ENCODE data around the gene DGAT2.

Gene DGAT2

DNA sequence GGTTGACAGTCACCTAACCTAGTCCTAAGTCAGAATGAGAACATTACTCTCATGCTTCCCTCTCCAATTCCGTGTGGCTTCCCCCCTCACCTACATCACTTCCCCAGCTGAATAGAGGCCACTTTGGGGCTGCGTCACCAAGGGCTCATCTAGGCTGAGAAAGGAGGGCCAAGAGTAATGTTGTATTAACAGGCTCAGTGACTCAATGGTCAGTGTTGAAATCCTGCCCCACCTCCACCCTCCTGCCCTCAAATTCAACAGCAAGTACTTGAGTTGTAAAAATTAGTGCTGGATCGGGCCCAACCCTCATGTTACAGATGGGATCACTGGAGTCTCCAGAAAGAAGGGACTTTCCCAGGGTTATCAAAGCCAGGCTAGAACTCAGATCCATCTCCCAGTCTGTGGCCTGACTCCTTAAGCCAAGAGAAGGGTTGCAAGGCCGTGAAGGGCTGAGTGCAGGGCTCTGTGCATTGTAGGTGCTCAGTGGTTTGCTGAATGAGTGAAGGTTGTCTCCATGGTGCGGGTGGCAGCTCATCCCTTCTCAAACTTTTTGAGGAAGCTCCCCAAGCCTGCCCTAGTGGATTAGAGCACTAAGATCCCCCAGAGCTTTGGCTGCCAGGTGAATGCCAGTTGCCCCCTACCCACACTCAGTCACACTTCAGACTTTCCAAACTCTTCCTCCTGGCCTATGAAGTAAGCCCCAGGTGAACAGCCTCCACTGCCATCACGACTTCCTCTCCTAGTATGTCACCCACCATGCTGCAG is 3.2 kb downstream of the DGAT2 start:
- DNase-seq (ENCODE audit: low read depth in 1 of 2, low spot score in 1 of 2), result peak; percentile 67 to 94
- H3K4me3 ChIP-seq (replicated peaks; ENCODE audit: insufficient read depth, low read length), result no peak overlapping the region
- TF ChIP-seq POLR2AphosphoS5 (IDR thresholded peaks at IDR 0.05; ENCODE audit: low read depth) (no peak), GABPA (IDR thresholded peaks at IDR 0.05; ENCODE audit: low read depth) (no peak), SPI1 (IDR thresholded peaks at IDR 0.05; ENCODE audit: borderline replicate concordance, low read depth) (no peak), CTCF (IDR thresholded peaks at IDR 0.05; ENCODE audit: insufficient read depth, low read length) (no peak)
- TF ChIP-seq, protein P1, sequence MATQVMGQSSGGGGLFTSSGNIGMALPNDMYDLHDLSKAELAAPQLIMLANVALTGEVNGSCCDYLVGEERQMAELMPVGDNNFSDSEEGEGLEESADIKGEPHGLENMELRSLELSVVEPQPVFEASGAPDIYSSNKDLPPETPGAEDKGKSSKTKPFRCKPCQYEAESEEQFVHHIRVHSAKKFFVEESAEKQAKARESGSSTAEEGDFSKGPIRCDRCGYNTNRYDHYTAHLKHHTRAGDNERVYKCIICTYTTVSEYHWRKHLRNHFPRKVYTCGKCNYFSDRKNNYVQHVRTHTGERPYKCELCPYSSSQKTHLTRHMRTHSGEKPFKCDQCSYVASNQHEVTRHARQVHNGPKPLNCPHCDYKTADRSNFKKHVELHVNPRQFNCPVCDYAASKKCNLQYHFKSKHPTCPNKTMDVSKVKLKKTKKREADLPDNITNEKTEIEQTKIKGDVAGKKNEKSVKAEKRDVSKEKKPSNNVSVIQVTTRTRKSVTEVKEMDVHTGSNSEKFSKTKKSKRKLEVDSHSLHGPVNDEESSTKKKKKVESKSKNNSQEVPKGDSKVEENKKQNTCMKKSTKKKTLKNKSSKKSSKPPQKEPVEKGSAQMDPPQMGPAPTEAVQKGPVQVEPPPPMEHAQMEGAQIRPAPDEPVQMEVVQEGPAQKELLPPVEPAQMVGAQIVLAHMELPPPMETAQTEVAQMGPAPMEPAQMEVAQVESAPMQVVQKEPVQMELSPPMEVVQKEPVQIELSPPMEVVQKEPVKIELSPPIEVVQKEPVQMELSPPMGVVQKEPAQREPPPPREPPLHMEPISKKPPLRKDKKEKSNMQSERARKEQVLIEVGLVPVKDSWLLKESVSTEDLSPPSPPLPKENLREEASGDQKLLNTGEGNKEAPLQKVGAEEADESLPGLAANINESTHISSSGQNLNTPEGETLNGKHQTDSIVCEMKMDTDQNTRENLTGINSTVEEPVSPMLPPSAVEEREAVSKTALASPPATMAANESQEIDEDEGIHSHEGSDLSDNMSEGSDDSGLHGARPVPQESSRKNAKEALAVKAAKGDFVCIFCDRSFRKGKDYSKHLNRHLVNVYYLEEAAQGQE (IDR thresholded peaks at IDR 0.05; ENCODE audit: insufficient replicate concordance, low read depth), result no peak
- peak overlapping the region; percentile 57 for H3K27ac ChIP-seq (replicated peaks)
- no peaks in the 10 kb centered on the region for H3K27me3 ChIP-seq (ENCODE audit: insufficient read depth, poor library complexity, severe bottlenecking)

- Histone ChIP-seq H3K4me3 (replicated peaks; ENCODE audit: insufficient read depth, low read length) (no peak overlapping the region), H3K27ac (replicated peaks) (peak overlapping the region; percentile 57), H3K27me3 (ENCODE audit: insufficient read depth, poor library complexity, severe bottlenecking) (no peaks in the 10 kb centered on the region)
- DNase-seq (ENCODE audit: low read depth in 1 of 2, low spot score in 1 of 2), result peak; percentile 70 to 82
- TF ChIP-seq POLR2AphosphoS5 (IDR thresholded peaks at IDR 0.05; ENCODE audit: low read depth) (no peak), CTCF (IDR thresholded peaks at IDR 0.05; ENCODE audit: insufficient read depth, low read length) (no peak), SPI1 (IDR thresholded peaks at IDR 0.05; ENCODE audit: borderline replicate concordance, low read depth) (peak; percentile 96)
Observed at GRCh38 chr11:75773595-75774353, 5.2 kb downstream of the DGAT2 start.

DNA sequence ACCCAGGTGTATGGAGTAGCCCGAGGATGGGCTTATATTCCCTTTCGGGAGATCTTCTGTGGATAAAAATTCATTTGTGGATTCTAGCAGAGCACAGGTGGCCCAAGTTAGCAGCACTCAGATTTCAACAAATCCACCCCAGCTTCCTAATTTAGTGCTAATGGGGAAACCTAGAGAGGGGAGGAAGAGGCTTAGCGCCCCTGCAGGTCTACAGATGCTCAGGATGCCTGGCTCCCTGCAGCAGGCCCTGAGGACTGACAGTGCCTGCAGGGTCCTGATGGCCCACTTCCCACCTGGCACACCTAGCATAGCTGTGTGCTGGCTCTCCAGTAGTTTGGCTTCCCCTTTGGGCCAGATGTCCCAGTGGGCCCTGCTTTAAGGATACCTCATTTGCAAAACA is 6.5 kb downstream of the DGAT2 start:
- TF ChIP-seq POLR2AphosphoS5 (IDR thresholded peaks at IDR 0.05; ENCODE audit: low read depth) (no peak), CTCF (IDR thresholded peaks at IDR 0.05; ENCODE audit: insufficient read depth, low read length) (no peak), GABPA (IDR thresholded peaks at IDR 0.05; ENCODE audit: low read depth) (no peak), SPI1 (IDR thresholded peaks at IDR 0.05; ENCODE audit: borderline replicate concordance, low read depth) (no peak)
- TF ChIP-seq, protein P1 (IDR thresholded peaks at IDR 0.05; ENCODE audit: insufficient replicate concordance, low read depth), result no peak
- H3K27ac ChIP-seq (replicated peaks), result no peak overlapping the region
- DNase-seq (ENCODE audit: low read depth in 1 of 2, low spot score in 1 of 2), result no peak
- no peaks in the 10 kb centered on the region for H3K27me3 ChIP-seq (ENCODE audit: insufficient read depth, poor library complexity, severe bottlenecking)
- H3K4me3 ChIP-seq (replicated peaks; ENCODE audit: insufficient read depth, low read length), result no peak overlapping the region

All from HL-60 (cell line).